H9 (cell line): ENCODE measurements around the gene HOXD10. TPM values are rescaled to one million over a fixed set of nuclear protein-coding genes. Genes with fewer than 3 reads are reported as not detected.

ENCODE experiments used
- DNase-seq: peaks from one replicate; pipeline ENCODE4 v3.0.0-alpha.2; 2017
- H2AFZ ChIP-seq: one replicate; pipeline ENCODE4 v1.6.1; 2013; ENCODE audit warnings: mild to moderate bottlenecking, low read length, control low read depth, moderate library complexity
- H2AK5ac ChIP-seq: 2 replicates; pipeline ENCODE4 v1.6.1; 2013; ENCODE audit warnings: low read length, control low read depth, mixed read lengths; ENCODE audit not compliant: insufficient read length
- H2BK120ac ChIP-seq: one replicate; pipeline ENCODE4 v1.6.1; 2013; ENCODE audit warnings: low read depth, mild to moderate bottlenecking, low read length, control low read depth, inconsistent platforms; ENCODE audit not compliant: poor library complexity, severe bottlenecking
- H2BK12ac ChIP-seq: 2 replicates; pipeline ENCODE4 v1.6.1; 2013; ENCODE audit warnings: low read length, control low read depth, mixed read lengths, low read depth; ENCODE audit not compliant: insufficient read length
- H2BK15ac ChIP-seq: 2 replicates; pipeline ENCODE4 v1.6.1; 2013; ENCODE audit warnings: low read depth, low read length, control low read depth
- H2BK20ac ChIP-seq: one replicate; pipeline ENCODE4 v1.6.1; 2013; ENCODE audit warnings: low read depth, mild to moderate bottlenecking, low read length, control low read depth, inconsistent platforms; ENCODE audit not compliant: poor library complexity, severe bottlenecking
- H2BK5ac ChIP-seq: 2 replicates; pipeline ENCODE4 v1.6.1; 2013; ENCODE audit warnings: low read length, control low read depth, mixed read lengths; ENCODE audit not compliant: insufficient read length
- H3K14ac ChIP-seq: 2 replicates; pipeline ENCODE4 v1.6.1; 2013; ENCODE audit warnings: low read length, control low read depth; ENCODE audit not compliant: insufficient read depth
- H3K18ac ChIP-seq: 2 replicates; pipeline ENCODE4 v1.6.1; 2013; ENCODE audit warnings: low read depth, mild to moderate bottlenecking, mixed read lengths, low read length, control low read depth; ENCODE audit not compliant: insufficient read length
- H3K23ac ChIP-seq: 2 replicates; pipeline ENCODE4 v1.6.1; 2013; ENCODE audit warnings: low read length, control low read depth, mixed read lengths, low read depth; ENCODE audit not compliant: insufficient read length
- H3K23me2 ChIP-seq: 2 replicates; pipeline ENCODE4 v1.6.1; 2013; ENCODE audit warnings: low read depth, mild to moderate bottlenecking, mixed read lengths, low read length, control low read depth; ENCODE audit not compliant: insufficient read length, poor library complexity, severe bottlenecking
- H3K27ac ChIP-seq: 2 replicates; pipeline ENCODE4 v1.5.1; 2013; ENCODE audit warnings: low read length, control low read depth, mixed read lengths, low read depth; ENCODE audit not compliant: insufficient read length
- H3K27me3 ChIP-seq: 2 replicates; pipeline ENCODE4 v1.6.1; 2013; ENCODE audit warnings: low read length, control low read depth, inconsistent platforms; ENCODE audit not compliant: insufficient read depth
- H3K4ac ChIP-seq: 2 replicates; pipeline ENCODE4 v1.6.1; 2013; ENCODE audit warnings: low read depth, mild to moderate bottlenecking, control low read depth, inconsistent platforms, low read length, moderate library complexity
- H3K4me1 ChIP-seq: 2 replicates; pipeline ENCODE4 v1.6.1; 2013; ENCODE audit warnings: low read length, control low read depth, inconsistent platforms; ENCODE audit not compliant: insufficient read depth
- H3K4me2 ChIP-seq: 2 replicates; pipeline ENCODE4 v1.6.1; 2013; ENCODE audit warnings: low read length, control low read depth, mixed read lengths; ENCODE audit not compliant: insufficient read length, insufficient read depth
- H3K56ac ChIP-seq: 2 replicates; pipeline ENCODE4 v1.6.1; 2013; ENCODE audit warnings: low read depth, mild to moderate bottlenecking, mixed read lengths, low read length, control low read depth; ENCODE audit not compliant: insufficient read length
- H3K79me1 ChIP-seq: 2 replicates; pipeline ENCODE4 v1.6.1; 2013; ENCODE audit warnings: low read depth, mild to moderate bottlenecking, moderate library complexity, low read length, control low read depth, inconsistent platforms; ENCODE audit not compliant: insufficient read depth, poor library complexity, severe bottlenecking
- H3K79me2 ChIP-seq: 2 replicates; pipeline ENCODE4 v1.6.1; 2013; ENCODE audit warnings: low read length, control low read depth, inconsistent platforms; ENCODE audit not compliant: insufficient read depth
- H3K9ac ChIP-seq: 2 replicates; pipeline ENCODE4 v1.6.1; 2013; ENCODE audit warnings: low read length, control low read depth, mixed read lengths; ENCODE audit not compliant: insufficient read length; ENCODE audit errors: extremely low read depth
- H3K9me3 ChIP-seq: one replicate; pipeline ENCODE4 v1.6.1; 2013; ENCODE audit warnings: low read depth, low read length, inconsistent platforms; ENCODE audit not compliant: control insufficient read depth
- H3T11ph ChIP-seq: one replicate; pipeline ENCODE4 v1.6.1; 2013; ENCODE audit warnings: mild to moderate bottlenecking, low read length, control low read depth, inconsistent platforms
- H4K20me1 ChIP-seq: one replicate; pipeline ENCODE4 v1.6.1; 2013; ENCODE audit not compliant: control insufficient read depth, insufficient read length, insufficient read depth
- H4K5ac ChIP-seq: 2 replicates; pipeline ENCODE4 v1.6.1; 2013; ENCODE audit warnings: low read depth, mild to moderate bottlenecking, mixed read lengths, low read length, control low read depth; ENCODE audit not compliant: insufficient read length
- H4K8ac ChIP-seq: replicated peaks from 2 replicates; pipeline ENCODE4 v1.6.1; 2013; ENCODE audit warnings: low read length, control low read depth, mixed read lengths, low read depth; ENCODE audit not compliant: insufficient read length
- H4K91ac ChIP-seq: 2 replicates; pipeline ENCODE4 v1.6.1; 2013; ENCODE audit warnings: low read depth, mild to moderate bottlenecking, moderate library complexity, mixed read lengths, low read length, control low read depth; ENCODE audit not compliant: insufficient read length
- H3K27ac Mint-ChIP-seq, 3 experiments: 2 replicates in 2 of 3; 3 replicates in 1 of 3; pipeline ENCODE4 v1.8.0; 2020 to 2021; ENCODE audit warnings: mixed read lengths in 3 of 3, mild to moderate bottlenecking in 1 of 3, moderate library complexity in 1 of 3
- H3K27me3 Mint-ChIP-seq: 2 replicates; pipeline ENCODE4 v1.8.0; 2021; ENCODE audit warnings: low read depth, mild to moderate bottlenecking, moderate library complexity, mixed read lengths
- H3K36me3 Mint-ChIP-seq, 3 experiments: 2 replicates in 2 of 3; 3 replicates in 1 of 3; pipeline ENCODE4 v1.8.0; 2020 to 2021; ENCODE audit warnings: low read depth in 3 of 3, mixed read lengths in 3 of 3; ENCODE audit not compliant: insufficient read depth in 1 of 3
- H3K4me1 Mint-ChIP-seq, 2 experiments: 2 replicates each; pipeline ENCODE4 v1.8.0; 2020; ENCODE audit warnings: mixed read lengths in 2 of 2
- H3K4me3 Mint-ChIP-seq, 2 experiments: 2 replicates in 1 of 2; 3 replicates in 1 of 2; pipeline ENCODE4 v1.8.0; 2020 to 2021; ENCODE audit warnings: mild to moderate bottlenecking in 2 of 2, mixed read lengths in 2 of 2, moderate library complexity in 1 of 2
- H3K9me3 Mint-ChIP-seq, 2 experiments: 2 replicates in 1 of 2; 3 replicates in 1 of 2; pipeline ENCODE4 v1.8.0; 2020; ENCODE audit warnings: mild to moderate bottlenecking in 2 of 2, mixed read lengths in 2 of 2, moderate library complexity in 1 of 2
- CTCF ChIP-seq: fragments of 200-600 bp; sonication (generic); conservative IDR thresholded peaks from 3 replicates; pipeline ENCODE4 v1.8.0; 2021; ENCODE audit warnings: antibody characterized with exemption, mild to moderate bottlenecking
- WGBS: extraction: QIAGEN DNeasy Blood & Tissue Kit; methylation state at CpG from one replicate; pipeline ENCODE4 v1.1.7; 2013; ENCODE audit warnings: missing lambda C conversion rate, low lambda C conversion rate, mixed read lengths; ENCODE audit not compliant: insufficient read length; ENCODE audit errors: extremely low coverage; 5-methylcytosine and 5-hydroxymethylcytosine counted together
- total RNA-seq: library from RNA; stranded (reverse); gene quantifications from 2 replicates; pipeline ENCODE4 v1.2.1, GENCODE V29; 2021

The HOXD10 gene
- total RNA-seq, 1 experiment from 2014 or later, result not detected

GRCh38 chr2:176160986-176161824 is 44.6 kb downstream of the HOXD10 start:
- no peaks in the 10 kb centered on the region for H3K23me2 ChIP-seq
- DNase-seq, result no peak
- H4K20me1 ChIP-seq, result peaks cover 2% of the 10 kb centered on the region
- H2AFZ ChIP-seq, result no peak overlapping the region
- H3T11ph ChIP-seq, result no peak overlapping the region
- no peak overlapping the region for H3K4me2 ChIP-seq
- H4K5ac ChIP-seq, result no peak overlapping the region
- Mint-ChIP-seq H3K4me3 (no peak overlapping the region), H3K27ac (no peak overlapping the region), H3K9me3 (peaks cover 2 to 5% of the 10 kb centered on the region in 2 experiments; a peak in 3 of 5 replicates), H3K36me3 (no peaks in the 10 kb centered on the region; a peak in 1 of 7 replicates), H3K27me3 (peaks cover 100% of the 10 kb centered on the region), H3K4me1 (peaks cover 6 to 38% of the 10 kb centered on the region in 2 experiments; a peak in 3 of 4 replicates)
- H4K91ac ChIP-seq, result no peak overlapping the region
- no peak overlapping the region for H3K18ac ChIP-seq
- no peak overlapping the region for H2AK5ac ChIP-seq
- H3K23ac ChIP-seq, result no peak overlapping the region
- no peak overlapping the region for H2BK5ac ChIP-seq
- no peaks in the 10 kb centered on the region for H3K79me2 ChIP-seq
- H4K8ac ChIP-seq, result no peak overlapping the region
- H2BK15ac ChIP-seq, result no peak overlapping the region
- no peak overlapping the region for H3K4ac ChIP-seq
- H3K9me3 ChIP-seq, result no peaks in the 10 kb centered on the region
- no peaks in the 10 kb centered on the region for H3K79me1 ChIP-seq
- H3K4me1 ChIP-seq, result no peaks in the 10 kb centered on the region
- peaks cover 100% of the 10 kb centered on the region for H3K27me3 ChIP-seq
- H2BK12ac ChIP-seq, result no peak overlapping the region
- H3K27ac ChIP-seq, result no peak overlapping the region
- no peak for TF ChIP-seq CTCF
- no peak overlapping the region for H2BK20ac ChIP-seq
- no peak overlapping the region for H3K9ac ChIP-seq
- H3K56ac ChIP-seq, result no peak overlapping the region
- no CpG with 5 or more reads among the region's 22 CpGs for WGBS
- H3K14ac ChIP-seq, result no peak overlapping the region
- no peak overlapping the region for H2BK120ac ChIP-seq
